Stimulated activated CD8-positive, alpha-beta memory T cell treated with anti-CD3 and anti-CD28 coated beads, Interleukin-4, amount 100 ng/mL, for 48 hours (primary cell): Measurements from ENCODE around the gene BACH2.
"Not testable (repeated sequence)": the region's sequence is repeated elsewhere in the genome, so short reads cannot be mapped to it uniquely, and the experiment has no call there.

ENCODE experiments used
- DNase-seq: peaks from one replicate; pipeline ENCODE4 v3.0.0-alpha.2; 2020

BACH2 gene

DNA sequence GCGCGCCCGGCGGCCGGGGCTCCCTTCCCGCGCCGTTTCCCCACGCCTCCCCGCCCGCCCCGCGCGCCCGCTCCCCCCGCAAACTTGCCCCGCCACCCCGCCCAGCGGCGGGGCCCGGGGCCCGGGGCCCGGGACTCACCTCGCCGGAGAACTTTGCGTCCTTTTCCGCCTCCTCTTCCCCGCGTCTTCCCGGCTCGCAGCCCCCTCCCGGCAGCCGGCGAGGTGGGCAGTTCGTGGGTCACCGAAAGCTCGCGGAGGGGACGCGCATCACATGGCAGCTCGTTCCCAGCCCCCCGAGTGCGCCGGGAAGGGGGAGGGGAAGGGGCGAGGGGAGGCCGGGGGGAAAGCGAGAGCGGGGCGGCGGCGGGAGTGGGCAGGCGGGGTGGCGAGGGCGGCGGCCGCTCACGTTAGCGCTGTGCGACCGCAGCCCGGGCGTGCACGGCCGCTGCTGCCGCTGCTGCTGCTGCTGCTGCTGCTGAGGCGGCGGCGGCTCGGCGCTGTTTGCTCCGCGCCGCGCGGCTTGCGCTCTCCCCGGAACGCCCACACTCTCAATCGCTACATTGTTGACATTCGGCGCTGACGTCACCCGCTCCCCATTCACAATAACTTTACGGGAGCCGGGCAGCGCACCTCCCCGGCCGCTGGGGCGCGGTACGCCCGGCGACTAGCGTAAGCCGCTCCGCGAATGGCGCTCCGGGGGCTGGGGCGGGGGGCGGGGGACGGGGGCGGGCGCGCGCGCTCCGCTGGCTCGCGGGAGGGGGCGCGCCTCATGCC, at the start of gene BACH2:
Gene BACH2, minus strand, starts transcription at position 503 of the 774 bp plus-strand sequence. CDS start 287,999 bp downstream, outside the sequence.
- DNase-seq = peak; percentile 96

GRCh38 chr6:90343576-90343975, 46.9 kb upstream of the BACH2 start:
- no peak for DNase-seq

DNA sequence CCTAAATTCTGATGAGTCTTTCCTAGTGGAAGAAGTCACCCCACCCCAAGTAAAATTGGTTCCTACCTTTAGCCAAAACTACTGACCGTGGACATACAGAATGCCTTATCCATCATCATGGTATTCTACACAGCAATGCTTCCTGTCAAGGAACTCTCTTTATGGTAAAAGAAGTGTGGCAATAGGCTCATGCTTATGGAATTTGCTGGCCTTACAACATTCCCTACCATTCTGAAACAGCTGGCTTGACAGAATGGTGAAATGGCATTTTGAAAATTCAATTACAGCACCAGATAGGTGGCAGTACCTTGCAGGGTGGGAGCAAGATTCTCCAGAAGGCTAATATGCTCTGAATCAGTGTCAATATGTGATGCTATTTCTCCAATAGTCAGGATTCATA, 41.8 kb upstream of the BACH2 start:
- no peak for DNase-seq

DNA sequence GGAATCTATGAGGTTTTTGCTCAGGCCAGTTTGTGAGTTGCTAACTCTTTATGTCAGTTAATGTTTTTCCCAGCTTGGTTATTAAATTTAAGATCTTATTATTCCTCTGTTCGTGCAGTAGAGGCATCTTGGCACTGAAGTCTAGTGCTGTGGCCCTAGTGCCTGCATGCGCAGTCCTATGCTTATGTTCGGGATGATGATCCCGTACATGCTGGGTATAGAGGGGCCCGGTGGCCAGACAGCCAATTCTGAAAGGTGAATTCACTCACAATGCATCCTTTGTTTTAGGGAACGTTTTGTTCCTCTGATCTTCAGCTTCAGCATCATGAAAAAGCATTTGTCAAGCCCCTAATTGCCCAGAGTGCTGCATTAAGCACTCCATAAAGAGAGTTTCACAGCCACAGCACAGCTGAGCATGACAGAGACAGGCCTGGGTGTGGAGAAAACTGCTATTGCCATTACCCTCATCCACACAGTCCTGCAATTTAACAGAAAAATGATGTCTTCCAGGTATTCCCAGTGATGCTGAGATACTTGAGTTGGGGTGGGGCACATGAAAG, 39.8 kb upstream of the BACH2 start:
- no peak for DNase-seq

DNA sequence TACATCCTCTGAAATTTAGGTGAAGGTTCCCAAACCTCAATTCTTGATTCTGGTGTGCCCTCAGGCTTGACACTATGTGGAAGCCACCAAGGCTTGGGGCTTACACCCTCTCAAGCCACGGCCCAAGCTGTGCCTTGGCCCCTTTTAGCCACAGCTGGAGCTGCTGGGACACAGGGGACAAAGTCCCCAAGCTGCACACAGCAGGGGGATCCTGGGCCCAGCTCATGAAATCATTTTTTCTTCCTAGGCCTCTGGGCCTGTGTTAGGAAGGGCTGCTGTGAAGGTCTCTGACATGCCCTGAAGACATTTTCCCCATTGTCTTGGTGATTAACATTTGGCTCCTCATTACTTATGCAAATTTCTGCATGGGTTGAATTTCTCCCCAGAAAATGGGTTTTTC, 37.3 kb upstream of the BACH2 start:
- no peak for DNase-seq

DNA sequence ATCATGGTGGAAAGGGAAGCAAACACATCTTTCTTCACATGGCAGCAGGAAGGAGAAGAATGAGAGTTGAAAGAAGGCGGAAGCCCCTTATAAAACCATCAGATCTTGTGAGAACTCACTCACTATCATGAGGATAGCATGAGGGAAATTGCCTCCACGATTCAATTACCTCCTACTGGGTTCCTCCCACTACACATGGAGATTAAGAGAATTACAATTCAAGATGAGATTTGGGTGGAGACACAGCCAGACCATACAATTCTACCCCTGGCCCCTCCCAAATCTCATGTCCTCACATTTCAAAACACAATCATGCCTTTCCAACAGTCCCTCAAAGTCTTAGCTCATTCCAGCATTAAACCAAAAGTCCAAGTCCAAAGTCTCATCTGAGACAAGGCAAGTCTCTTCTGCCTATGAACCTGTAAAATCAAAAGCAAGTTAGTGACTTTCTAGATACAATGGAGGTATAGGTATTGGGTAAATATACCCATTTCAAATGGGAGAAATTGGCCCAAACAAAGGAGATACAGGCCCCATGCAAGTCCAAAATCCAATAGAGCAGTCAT, 36.4 kb upstream of the BACH2 start:
- not testable (repeated sequence) for DNase-seq

GRCh38 chr6:90329386-90330077, 32.9 kb upstream of the BACH2 start:
- no peak for DNase-seq

DNA sequence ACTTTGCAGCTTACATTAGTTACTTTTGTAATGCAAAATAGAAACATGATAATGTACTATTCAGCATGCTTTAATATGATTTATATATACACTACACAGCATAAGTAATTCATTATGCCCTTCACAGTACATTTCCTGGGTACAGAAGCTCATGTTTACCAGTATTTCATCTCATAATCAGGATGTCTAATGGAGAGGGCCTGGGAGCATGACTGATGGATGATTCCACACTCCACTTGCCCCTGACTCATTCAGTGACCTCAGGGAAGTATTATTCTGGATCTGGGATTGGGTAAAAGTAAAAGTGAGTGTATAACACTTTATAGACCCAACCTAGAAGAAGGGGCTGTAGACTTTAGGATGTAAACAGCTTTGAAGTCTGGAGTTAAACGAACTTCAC, 31.4 kb upstream of the BACH2 start:
- DNase-seq = no peak

DNA sequence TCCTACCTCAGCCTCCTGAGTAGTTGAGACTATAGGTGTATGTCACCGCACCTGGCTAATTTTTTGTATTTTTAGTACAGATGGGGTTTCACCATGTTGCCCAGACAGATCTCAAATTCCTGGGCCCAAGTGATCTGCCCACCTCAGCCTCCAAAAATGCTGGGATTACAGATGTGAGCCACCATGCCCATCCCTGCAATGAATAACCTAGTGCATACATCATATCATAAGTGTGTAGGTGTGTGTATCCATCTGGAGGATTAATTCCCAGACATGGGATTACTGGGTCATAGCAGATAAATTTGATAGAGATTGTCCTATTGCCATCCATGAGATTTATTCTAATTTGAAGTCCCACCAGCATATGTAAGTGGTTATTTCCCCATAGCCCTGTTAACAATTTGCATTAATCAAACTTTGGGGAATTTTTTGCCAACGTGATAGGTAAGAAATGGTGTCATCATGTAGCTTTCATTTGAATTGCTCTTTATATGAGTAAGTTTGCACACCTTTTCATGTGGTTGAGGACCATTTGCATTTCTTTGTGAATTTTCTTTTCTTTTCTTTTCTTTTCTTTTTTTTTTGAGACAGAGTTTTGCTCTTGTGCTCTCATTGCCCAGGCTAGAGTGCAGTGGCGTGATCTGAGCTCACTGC, 29.9 kb upstream of the BACH2 start:
- no peak for DNase-seq

GRCh38 chr6:90323706-90324105, 27.1 kb upstream of the BACH2 start:
- no peak for DNase-seq

DNA sequence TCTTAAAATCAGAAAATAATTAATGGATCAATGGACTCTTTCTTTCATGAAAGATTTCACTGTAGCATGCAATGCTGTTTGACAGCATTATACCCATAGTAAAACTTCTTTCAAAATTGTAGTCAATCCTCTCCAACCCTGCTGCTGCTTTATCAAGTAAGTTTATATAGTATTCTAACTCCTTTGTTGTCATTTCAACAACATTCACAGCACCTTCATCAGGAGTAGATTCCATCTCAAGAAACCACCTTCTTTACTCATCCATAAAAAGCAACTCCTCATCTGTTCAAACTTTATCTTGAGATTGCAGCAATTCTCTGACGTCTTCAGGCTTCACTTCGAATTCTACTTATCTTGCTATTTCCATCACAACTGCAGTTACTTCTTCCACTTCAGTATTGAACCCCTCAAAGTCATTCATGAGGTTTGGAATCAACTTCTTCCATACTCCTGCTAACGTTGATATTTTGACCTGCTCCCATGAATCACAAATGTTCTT, 26.4 kb upstream of the BACH2 start:
- DNase-seq = no peak

DNA sequence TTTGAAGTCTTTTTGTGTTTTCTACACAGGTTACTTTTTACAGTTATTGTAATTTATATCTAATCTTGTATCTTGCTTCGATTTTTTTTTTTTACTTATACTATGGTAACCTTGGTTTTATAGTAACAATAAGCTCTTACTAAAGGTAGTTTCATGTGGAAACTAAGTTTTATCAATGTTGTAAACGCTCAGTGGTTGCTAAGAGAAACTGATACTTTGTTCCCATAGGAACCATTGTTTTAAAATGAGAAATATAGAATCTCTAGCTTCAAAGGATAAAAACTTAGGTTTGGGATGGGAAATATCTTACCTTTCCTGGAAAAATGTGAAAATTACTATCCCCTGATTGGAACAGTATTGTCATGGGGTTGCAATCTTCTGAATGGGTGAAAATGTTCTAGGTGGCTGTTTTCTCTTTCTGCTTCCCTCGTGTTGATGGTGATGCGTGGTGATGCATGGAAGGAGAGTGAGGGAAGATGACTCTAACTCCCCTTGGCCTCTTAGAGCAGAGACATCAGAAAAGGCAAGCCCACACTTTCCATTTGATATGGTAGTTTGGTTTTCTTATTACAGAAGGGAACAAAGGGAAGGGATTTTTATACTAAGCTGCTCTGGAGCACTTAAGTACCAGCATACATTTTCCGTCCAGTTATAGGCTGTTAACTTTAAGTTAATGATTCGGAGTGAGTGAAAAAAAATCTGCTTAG, 23.5 kb upstream of the BACH2 start:
- DNase-seq = peak; percentile 49

DNA sequence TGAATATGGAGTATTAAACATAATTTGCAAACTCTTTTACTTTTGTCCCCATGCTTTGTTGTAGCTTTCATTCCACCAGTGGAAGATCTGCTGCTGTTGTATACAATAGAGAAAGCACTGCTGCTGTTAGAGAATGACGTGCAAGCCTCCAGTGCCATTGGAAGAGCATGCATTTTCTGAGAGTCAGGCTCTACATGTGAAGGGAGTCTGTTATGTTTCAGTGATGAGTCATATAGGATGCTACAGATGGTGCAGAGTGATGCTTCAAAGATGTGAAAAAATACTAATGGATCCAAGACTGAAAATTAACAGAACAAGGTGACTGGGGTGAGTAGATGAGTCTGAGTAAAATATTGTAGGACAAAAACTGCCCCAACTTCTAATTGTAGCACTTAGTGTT, 22.4 kb upstream of the BACH2 start:
- no peak for DNase-seq

DNA sequence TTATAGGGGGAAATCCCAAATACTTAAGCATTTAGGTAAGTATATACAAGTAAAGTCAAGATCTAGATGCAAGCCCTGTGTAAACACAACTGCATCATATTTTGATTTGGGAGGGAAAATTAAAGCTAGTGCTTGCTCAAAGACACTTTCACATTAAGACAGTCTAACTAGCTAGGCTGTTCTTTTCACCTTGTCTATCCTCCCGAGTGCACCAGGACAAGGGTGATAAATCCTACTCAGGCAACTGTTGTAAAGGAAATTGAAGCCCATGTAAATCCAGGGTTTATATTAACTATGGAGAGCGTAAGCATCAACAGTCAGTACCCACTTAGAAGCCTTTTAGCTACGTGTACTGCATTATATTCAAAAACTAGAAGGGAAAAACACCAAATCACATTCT, 19.3 kb upstream of the BACH2 start:
- DNase-seq = no peak

- no peak for DNase-seq
Measured at GRCh38 chr6:90315354-90315950, 18.8 kb upstream of the BACH2 start.

GRCh38 chr6:90314514-90314913, 17.9 kb upstream of the BACH2 start:
- no peak for DNase-seq

DNA sequence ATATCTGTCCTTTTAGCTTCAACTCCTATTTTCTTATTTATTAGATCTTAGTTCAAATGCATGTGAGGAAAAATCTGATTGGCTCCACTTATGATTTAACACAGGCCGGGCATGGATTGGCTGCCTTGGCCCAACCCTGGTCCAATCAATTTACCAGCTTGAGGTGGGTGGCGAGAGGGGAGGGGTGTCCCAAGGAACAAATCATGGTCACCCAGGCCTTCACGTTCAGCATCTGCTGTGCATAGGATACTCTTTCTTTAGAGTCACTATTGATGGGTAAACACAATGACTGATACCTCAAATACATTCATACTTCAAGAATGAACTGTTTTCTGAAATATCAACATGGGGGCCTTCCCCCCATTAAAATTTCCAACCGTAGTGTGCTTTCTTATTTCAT, 14.9 kb upstream of the BACH2 start:
- DNase-seq = no peak

DNA sequence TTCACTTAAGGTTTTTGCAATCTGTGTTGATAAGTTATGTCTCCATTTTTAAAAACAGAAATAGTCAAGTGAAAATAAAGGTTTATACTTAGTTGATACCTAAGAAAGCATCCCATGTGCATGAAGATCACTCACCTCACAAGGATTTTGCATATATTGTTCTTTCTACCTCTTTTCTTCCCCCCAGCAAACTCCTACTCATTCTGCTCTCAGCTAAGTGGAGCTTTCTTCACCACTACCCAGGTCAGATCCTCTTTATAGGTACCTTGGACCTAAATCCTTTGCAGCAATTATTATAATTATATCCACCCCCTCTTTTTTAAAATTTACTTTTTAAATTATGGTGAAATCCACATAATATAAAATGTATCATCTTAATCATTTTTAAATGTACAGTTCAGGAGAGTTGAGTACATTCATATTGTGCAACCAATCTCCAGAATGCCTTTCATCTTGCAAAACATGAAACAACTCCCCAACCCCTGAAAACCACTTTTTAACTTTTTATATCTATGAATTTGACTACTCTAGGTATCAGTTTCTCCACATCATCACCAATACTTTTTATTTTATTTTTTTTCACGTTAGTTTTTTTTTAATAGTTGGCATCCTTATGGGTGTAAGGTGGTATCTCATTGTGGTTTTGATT, 9.3 kb upstream of the BACH2 start:
- no peak for DNase-seq

- DNase-seq = no peak
Measured at GRCh38 chr6:90304308-90304707, 7.7 kb upstream of the BACH2 start.

DNA sequence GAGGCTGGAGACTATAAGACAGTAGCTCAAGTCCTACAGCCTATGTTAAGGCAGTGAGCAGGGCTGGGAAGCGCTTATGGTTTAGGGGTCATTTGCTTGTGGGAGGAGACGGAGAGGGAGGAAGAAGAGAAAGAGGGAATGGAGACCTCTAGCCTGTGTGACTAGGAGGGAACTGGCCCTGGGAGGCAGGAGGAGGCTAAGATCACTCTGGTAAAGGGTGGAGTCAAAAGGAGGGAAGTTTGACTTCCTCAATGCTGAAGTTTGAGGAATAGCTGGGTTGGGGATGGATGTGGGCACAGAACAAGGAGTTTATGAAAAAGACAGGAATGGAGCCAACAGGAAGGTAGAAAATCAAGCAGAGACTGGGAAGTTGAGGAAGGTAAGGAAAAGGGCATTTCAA, 6.4 kb upstream of the BACH2 start:
- no peak for DNase-seq

DNA sequence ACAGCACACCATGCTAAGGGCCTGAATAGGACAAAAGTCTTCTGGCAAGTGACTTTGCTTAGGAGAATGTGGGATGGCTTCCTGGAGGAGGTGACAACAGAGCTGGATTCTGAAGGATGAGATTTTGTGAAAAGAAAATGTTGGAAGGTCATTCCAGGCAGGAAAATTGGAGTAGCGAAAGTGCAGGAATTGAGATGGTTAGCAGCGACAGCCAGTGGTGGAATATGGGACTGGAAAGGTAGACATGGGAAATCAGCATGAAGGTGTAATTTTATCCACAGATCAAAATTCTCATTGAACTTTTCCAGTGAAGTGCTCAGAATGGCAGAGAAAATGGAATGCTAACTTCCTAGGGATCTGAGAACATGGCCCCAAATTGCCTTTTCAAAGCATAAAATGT, 5.7 kb upstream of the BACH2 start:
- DNase-seq = no peak

GRCh38 chr6:90301816-90302215, 5.2 kb upstream of the BACH2 start:
- no peak for DNase-seq
